WERI-Rb-1 (cell line): ENCODE measurements around the gene DEPP1.
"Not testable (repeated sequence)": the region's sequence is repeated elsewhere in the genome, so short reads cannot be mapped to it uniquely, and the experiment has no call there.

Experiments
- DNase-seq: peaks from one replicate; pipeline ENCODE4 v3.0.0-alpha.2; 2020
- H3K27ac ChIP-seq: fragments of 250-450 bp; sonication (Bioruptor Pico); 2 replicates; pipeline ENCODE4 v1.5.1; 2020; ENCODE audit warnings: mild to moderate bottlenecking, moderate library complexity
- H3K27me3 ChIP-seq: fragments of 250-450 bp; sonication (Bioruptor Pico); 2 replicates; pipeline ENCODE4 v1.5.1; 2021; ENCODE audit warnings: mild to moderate bottlenecking, low read depth, moderate library complexity; ENCODE audit not compliant: insufficient read depth, severe bottlenecking
- H3K36me3 ChIP-seq: fragments of 250-450 bp; sonication (Bioruptor Pico); 2 replicates; pipeline ENCODE4 v1.5.1; 2020; ENCODE audit warnings: mild to moderate bottlenecking, moderate library complexity
- H3K4me3 ChIP-seq: 2 replicates; pipeline ENCODE4 v1.5.1; 2011; ENCODE audit warnings: low read depth, mild to moderate bottlenecking, control low read depth, low read length
- H3K9me3 ChIP-seq: fragments of 250-450 bp; sonication (Bioruptor Pico); 2 replicates; pipeline ENCODE4 v1.5.1; 2021; ENCODE audit warnings: mild to moderate bottlenecking, moderate library complexity; ENCODE audit not compliant: severe bottlenecking
- TF ChIP-seq, protein P1 (sequence below): IDR thresholded peaks from 2 replicates; pipeline ENCODE4 v1.5.1; 2011; ENCODE audit warnings: low read depth, mild to moderate bottlenecking, control low read depth, inconsistent platforms, low read length

The DEPP1 gene, protein sequence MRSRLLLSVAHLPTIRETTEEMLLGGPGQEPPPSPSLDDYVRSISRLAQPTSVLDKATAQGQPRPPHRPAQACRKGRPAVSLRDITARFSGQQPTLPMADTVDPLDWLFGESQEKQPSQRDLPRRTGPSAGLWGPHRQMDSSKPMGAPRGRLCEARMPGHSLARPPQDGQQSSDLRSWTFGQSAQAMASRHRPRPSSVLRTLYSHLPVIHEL

DNA sequence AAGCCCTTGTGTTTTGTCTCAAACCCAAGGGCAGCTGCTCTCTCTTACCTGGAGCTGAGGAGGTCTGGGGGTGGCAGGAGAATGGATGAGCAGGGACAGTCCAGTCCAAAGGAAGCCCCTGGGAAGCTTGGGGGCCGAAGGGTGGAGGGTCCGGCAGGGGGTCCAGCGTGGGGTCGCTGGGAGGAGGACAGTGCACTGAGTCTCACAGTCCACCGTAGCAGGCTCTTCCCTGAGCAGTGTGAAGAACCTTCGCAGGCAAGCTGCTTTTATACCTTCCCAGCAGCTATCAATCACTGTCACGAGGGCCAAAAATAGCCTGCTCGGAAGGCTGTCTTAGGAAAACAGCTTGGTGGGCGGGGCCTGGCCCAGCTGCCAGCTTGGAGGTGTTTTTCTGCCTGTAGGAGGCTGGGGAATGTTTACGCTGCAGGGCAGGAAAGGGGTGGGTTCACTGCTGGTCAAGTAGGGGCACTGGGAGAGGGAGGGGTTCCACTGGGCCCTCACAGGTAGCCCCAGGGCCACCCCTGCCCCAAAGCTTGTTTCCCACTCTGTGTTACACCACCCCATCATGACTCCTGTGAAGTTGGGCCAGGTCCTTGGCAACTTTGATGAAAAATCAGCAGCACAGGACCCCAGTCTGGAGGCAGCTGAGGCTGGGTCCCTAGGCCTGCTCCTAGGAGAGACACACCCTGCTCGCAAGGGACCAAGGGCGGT lies at the start of gene DEPP1:
TSS of gene DEPP1 (minus strand) at position 240 of the 711 bp plus-strand sequence. CDS start 779 bp downstream, outside the sequence.
- TF ChIP-seq, protein P1, sequence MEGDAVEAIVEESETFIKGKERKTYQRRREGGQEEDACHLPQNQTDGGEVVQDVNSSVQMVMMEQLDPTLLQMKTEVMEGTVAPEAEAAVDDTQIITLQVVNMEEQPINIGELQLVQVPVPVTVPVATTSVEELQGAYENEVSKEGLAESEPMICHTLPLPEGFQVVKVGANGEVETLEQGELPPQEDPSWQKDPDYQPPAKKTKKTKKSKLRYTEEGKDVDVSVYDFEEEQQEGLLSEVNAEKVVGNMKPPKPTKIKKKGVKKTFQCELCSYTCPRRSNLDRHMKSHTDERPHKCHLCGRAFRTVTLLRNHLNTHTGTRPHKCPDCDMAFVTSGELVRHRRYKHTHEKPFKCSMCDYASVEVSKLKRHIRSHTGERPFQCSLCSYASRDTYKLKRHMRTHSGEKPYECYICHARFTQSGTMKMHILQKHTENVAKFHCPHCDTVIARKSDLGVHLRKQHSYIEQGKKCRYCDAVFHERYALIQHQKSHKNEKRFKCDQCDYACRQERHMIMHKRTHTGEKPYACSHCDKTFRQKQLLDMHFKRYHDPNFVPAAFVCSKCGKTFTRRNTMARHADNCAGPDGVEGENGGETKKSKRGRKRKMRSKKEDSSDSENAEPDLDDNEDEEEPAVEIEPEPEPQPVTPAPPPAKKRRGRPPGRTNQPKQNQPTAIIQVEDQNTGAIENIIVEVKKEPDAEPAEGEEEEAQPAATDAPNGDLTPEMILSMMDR, result 0 out of 2 replicates have a peak, but pooled peaks have one; percentile 13
- peak within 1 kb of the TSS; percentile 88 for H3K4me3 ChIP-seq
- no peaks in the 10 kb centered on the region for H3K27me3 ChIP-seq
- peaks cover 6% of the 10 kb centered on the region; the same call in 1 of the 2 replicates for H3K36me3 ChIP-seq
- peak; percentile 98 for DNase-seq
- no peaks in the 10 kb centered on the region for H3K9me3 ChIP-seq
- H3K27ac ChIP-seq, result peak within 1 kb of the TSS; percentile 84

DNA sequence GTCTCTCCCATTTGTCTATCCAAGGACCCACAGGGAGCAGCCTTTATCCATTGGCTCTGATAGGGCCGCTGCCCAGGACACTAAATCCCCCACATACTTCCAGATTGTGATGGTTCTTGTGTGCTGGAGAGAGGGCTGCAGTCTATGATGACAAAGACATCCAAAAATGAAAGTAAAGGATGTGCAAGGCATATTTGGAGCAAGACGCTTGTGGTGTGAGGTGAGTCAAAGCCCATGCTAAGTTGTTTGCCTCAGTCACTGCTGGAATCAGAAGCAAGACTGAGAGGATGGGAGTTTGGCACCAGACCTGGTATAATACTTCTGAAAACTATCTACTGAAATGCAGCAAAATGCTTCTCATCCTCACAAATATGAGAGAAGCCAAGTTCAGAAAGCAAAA lies 44.8 kb upstream of the DEPP1 start:
- no peaks in the 10 kb centered on the region for H3K27me3 ChIP-seq
- no peak overlapping the region for H3K27ac ChIP-seq
- no peak for DNase-seq
- no peak overlapping the region for H3K4me3 ChIP-seq
- no peaks in the 10 kb centered on the region for H3K9me3 ChIP-seq
- TF ChIP-seq, protein P1, result no peak
- no peaks in the 10 kb centered on the region for H3K36me3 ChIP-seq

DNA sequence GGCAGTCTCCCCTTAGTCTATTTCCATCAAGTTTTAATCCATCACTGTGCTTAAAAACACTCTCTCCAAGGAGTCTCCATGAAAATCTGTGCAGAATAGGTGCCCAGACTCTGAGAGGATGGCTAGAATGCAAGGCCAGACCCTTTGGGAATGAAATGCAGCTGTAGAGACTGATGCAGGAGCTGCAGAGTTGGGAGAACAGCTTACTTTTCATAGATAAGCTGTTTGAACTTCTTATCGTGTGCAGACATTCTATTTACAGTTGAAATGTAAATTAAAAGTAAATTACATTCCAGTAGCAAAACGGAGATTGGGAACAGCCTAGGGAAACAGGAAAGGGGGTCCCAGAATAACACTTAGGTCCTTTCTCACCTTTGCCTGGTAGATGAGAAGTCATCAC lies 37.0 kb upstream of the DEPP1 start:
- Histone ChIP-seq H3K27ac (no peak overlapping the region), H3K36me3 (no peaks in the 10 kb centered on the region), H3K9me3 (no peaks in the 10 kb centered on the region), H3K4me3 (no peak overlapping the region), H3K27me3 (no peaks in the 10 kb centered on the region)
- TF ChIP-seq, protein P1, result no peak
- DNase-seq, result no peak

DNA sequence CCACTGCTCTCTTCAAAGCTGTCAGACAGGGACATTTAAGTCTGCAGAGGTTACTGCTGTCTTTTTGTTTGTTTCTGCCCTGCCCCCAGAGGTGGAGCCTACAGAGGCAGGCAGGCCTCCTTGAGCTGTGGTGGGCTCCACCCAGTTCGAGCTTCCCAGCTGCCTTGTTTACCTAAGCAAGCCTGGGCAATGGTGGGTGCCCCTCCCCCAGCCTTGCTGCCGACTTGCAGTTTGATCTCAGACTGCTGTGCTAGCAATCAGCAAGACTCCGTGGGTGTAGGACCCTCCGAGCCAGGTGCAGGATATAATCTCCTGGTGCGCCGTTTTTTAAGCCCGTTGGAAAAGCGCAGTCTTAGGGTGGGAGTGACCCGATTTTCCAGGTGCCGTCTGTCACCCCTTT lies 35.9 kb upstream of the DEPP1 start:
- not testable (repeated sequence) for H3K4me3 ChIP-seq, H3K36me3 ChIP-seq, H3K9me3 ChIP-seq, H3K27me3 ChIP-seq, H3K27ac ChIP-seq, DNase-seq

DNA sequence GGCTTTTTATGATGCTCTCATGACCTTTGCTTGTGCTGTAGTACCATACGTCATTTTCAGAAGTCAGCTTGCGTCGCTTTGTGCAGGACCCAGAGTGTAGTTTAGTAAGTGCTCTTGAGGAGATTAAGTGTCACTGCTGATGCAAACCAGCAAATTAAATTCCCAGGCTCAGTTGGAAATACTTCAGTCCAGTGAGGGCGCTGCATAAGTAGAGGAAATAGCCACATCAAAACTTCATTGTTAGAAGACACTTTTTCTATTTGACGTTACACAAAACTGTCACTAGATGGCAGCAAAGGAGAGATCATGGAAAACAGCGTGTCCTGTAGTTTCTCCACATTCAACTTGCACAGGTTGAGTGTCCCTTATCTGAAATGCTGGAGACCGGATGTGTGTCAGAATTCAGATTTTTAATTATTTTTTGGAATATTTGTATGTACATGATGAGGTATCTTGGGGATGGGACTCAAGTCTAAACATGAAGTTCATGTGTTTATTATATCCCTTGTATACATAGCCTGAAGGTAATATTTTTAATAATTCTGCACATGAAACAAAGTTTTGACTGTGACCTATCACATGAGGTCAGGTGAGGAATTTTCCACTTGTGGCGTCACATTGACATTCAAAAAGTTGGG lies 30.0 kb upstream of the DEPP1 start:
- peak; percentile 64 for DNase-seq
- Histone ChIP-seq H3K4me3 (no peak overlapping the region), H3K27me3 (no peaks in the 10 kb centered on the region), H3K27ac (no peak overlapping the region), H3K9me3 (no peaks in the 10 kb centered on the region), H3K36me3 (peaks cover 17% of the 10 kb centered on the region)
- TF ChIP-seq, protein P1, result peak; percentile 71

DNA sequence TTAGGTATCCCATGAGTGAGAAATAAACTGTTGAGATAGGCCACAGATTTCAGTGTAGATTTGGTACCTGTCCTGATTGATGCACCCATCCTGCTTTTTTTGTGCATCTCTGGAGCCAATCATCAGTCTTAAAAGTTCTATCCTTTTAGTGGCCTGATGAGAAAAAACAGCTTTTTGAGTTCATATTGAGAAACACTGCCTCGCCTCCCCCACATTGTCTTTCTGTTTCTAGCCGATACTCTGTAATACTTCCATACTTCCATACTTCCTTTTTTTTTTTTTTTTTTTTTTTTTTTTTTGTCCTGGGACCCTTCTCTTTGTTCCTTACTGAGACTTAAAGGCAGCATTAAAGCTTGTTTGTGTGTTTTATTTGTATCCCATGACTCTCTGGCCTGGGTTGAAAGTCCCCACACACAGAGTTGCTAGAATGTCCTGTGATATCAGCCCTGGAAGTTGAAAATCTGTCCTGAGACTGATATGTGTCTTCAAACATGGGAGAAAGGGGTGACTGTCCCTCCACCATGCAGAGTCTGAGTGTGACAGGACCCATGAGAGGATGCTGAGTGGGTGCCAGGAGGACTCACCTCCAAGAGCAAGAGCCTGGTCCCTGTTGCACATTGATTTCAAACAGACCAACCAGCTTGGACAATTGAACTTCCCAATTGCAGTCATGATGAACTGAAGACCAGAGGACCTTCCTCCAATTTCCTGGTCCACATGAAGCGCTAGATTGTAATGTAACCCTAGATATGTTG lies 27.8 kb upstream of the DEPP1 start:
- TF ChIP-seq, protein P1, result no peak
- Histone ChIP-seq H3K27me3 (no peaks in the 10 kb centered on the region), H3K36me3 (peaks cover 30% of the 10 kb centered on the region), H3K4me3 (no peak overlapping the region), H3K27ac (no peak overlapping the region), H3K9me3 (no peaks in the 10 kb centered on the region)
- DNase-seq, result no peak
